ENCODE results near the gene PKD1. TPM values are rescaled to one million over a fixed set of nuclear protein-coding genes. Genes with fewer than 3 reads are reported as not detected.
"Not testable (repeated sequence)": the region's sequence is repeated elsewhere in the genome, so short reads cannot be mapped to it uniquely, and the experiment has no call there.

PKD1 gene
- total RNA-seq, 1 donor from 2014 or later = 169 TPM

DNA sequence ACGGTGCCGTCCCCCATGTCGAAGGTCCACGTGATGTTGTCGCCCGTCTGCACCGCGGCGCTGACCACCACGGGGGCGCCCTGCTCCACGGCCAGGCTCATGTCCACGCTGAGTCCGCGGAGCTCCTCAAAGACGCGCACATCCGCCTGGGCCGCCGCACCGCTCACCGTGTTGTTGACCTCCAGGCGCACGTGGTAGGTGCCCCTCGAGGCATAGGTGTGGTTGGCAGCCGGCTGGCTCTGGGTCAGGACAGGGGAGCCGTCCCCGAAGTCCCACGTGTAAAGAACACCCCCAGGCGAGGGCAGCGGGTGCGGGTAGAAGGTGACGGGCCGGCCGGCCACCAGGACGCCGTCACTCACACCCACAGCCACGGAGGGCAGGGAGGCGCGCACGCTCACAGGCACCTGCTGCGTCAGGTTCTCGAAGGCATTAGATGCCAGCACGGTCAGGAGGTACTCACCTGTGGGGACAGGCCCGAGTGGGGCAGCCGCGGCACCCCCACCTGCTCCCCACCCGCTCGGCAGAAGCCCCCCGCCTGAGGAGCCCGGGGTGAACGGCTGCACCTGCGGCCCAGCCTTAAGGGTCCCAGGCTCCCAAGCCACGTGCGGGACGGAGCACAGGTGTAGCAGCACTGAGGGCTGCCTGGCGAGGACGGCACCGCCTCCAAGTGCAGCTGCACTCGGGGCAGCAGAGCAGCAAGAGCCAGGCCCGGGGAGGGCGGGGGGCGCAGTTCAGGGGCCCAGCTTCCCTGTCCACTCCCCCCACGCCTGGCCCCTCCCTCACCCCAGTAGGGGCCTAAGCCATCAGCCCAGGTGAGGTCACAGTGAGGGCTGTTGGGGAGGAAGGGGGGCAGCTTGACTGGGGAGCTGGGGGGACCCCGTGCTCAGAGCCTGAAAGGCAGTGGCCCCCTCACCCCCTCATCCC, 24.0 kb downstream of the PKD1 start:
- H3K9me3 Mint-ChIP-seq (ENCODE audit: unreplicated experiment); H3K36me3 Mint-ChIP-seq (ENCODE audit: unreplicated experiment); H3K27ac Mint-ChIP-seq (ENCODE audit: unreplicated experiment); H3K27me3 Mint-ChIP-seq (ENCODE audit: unreplicated experiment); H3K4me1 Mint-ChIP-seq (ENCODE audit: unreplicated experiment); H3K4me3 Mint-ChIP-seq (ENCODE audit: unreplicated experiment); DNase-seq (ENCODE audit: extremely low spot score, unreplicated experiment): not testable (repeated sequence)

DNA sequence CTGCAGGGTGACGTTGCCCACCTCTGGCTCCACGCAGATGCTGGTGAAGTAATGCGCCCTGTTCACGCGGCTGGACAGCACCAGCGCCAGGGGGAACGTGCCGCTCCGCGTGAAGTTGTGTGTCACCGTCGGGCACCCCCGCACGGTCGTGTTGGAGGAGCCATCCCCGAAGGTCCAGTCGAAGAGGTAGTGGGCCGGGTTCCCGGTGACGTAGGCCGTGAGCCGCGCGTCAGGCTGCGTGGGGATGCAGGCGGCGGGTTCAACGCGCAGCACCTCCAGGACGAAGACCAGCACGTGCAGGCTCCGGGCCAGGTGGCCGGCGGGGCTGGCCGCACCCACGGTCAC, 24.7 kb downstream of the PKD1 start:
- H3K27ac Mint-ChIP-seq (ENCODE audit: unreplicated experiment); H3K9me3 Mint-ChIP-seq (ENCODE audit: unreplicated experiment); H3K27me3 Mint-ChIP-seq (ENCODE audit: unreplicated experiment); H3K4me3 Mint-ChIP-seq (ENCODE audit: unreplicated experiment); H3K36me3 Mint-ChIP-seq (ENCODE audit: unreplicated experiment); H3K4me1 Mint-ChIP-seq (ENCODE audit: unreplicated experiment); DNase-seq (ENCODE audit: extremely low spot score, unreplicated experiment): not testable (repeated sequence)

DNA sequence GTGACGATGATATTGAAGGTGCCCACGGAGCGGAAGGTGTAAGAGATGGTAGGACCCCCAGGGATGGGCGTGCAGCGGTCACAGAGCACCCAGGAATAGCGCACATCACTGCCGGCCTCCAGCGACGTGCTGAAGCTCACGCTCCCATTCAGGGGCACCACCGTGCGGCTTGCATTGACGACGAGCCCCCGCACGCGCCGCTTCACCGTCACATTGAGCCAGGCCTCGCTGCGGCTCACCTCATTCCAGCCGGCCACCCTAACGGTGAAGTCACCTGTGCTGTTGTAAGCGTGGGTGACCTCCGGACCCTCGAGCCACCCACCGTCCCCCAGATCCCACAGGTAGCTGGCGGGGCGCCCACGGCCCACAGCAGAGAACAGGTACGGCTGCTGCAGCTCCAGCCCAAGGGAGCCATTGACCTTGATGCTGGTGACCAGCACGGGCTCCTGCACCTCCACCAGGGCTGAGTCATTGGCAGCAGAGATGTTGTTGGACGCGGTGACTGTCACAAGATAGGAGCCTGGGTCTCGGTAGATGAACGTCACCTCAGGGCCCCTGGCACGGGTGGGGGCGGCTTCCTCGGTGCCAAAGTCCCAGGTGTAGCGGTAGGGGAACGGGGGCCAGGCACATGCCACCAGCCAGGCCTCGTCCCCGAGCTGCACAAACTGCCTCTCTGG, 25.2 kb downstream of the PKD1 start:
- DNase-seq (ENCODE audit: extremely low spot score, unreplicated experiment); H3K9me3 Mint-ChIP-seq (ENCODE audit: unreplicated experiment); H3K27ac Mint-ChIP-seq (ENCODE audit: unreplicated experiment); H3K36me3 Mint-ChIP-seq (ENCODE audit: unreplicated experiment); H3K27me3 Mint-ChIP-seq (ENCODE audit: unreplicated experiment); H3K4me3 Mint-ChIP-seq (ENCODE audit: unreplicated experiment); H3K4me1 Mint-ChIP-seq (ENCODE audit: unreplicated experiment): not testable (repeated sequence)

DNA sequence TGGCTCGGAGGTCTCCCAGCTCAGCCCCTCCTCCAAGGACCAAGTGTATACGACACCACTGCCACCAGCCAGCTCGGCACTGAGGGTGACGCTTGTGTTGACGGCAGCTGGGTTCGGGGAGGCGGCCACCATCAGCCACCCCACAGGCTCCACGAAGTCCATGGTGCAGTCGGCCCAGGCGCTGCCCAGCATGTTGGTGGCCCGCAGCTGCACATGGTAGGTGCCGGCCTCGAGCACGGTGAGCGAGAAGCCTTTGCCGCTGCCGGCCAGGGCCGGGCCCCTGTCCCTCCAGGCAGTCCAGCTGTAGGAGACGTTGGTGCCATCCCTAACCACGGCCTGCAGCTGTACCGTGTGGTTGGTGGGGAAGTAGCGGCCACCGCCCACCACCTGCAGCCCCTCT, 25.8 kb downstream of the PKD1 start:
- H3K9me3 Mint-ChIP-seq (ENCODE audit: unreplicated experiment); DNase-seq (ENCODE audit: extremely low spot score, unreplicated experiment); H3K27me3 Mint-ChIP-seq (ENCODE audit: unreplicated experiment); H3K4me1 Mint-ChIP-seq (ENCODE audit: unreplicated experiment); H3K36me3 Mint-ChIP-seq (ENCODE audit: unreplicated experiment); H3K27ac Mint-ChIP-seq (ENCODE audit: unreplicated experiment); H3K4me3 Mint-ChIP-seq (ENCODE audit: unreplicated experiment): not testable (repeated sequence)

DNA sequence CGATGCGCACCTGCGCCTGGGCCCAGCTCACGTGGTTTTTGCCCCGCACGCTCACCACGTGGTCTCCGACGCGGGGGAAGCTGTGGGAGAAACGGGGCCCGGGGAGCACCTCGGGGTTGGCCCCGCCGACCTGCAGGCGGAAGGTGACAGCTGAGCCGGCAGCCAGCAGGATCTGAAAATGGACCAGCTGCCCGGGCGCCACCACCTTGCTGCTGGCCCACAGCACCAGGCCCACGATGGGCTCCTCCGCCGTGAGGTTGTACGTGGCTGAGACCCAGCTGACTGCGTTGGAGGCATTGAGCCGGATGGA, 26.5 kb downstream of the PKD1 start:
- not testable (repeated sequence) for H3K27ac Mint-ChIP-seq (ENCODE audit: unreplicated experiment); H3K36me3 Mint-ChIP-seq (ENCODE audit: unreplicated experiment); H3K4me3 Mint-ChIP-seq (ENCODE audit: unreplicated experiment); H3K4me1 Mint-ChIP-seq (ENCODE audit: unreplicated experiment); H3K27me3 Mint-ChIP-seq (ENCODE audit: unreplicated experiment); H3K9me3 Mint-ChIP-seq (ENCODE audit: unreplicated experiment); DNase-seq (ENCODE audit: extremely low spot score, unreplicated experiment)

DNA sequence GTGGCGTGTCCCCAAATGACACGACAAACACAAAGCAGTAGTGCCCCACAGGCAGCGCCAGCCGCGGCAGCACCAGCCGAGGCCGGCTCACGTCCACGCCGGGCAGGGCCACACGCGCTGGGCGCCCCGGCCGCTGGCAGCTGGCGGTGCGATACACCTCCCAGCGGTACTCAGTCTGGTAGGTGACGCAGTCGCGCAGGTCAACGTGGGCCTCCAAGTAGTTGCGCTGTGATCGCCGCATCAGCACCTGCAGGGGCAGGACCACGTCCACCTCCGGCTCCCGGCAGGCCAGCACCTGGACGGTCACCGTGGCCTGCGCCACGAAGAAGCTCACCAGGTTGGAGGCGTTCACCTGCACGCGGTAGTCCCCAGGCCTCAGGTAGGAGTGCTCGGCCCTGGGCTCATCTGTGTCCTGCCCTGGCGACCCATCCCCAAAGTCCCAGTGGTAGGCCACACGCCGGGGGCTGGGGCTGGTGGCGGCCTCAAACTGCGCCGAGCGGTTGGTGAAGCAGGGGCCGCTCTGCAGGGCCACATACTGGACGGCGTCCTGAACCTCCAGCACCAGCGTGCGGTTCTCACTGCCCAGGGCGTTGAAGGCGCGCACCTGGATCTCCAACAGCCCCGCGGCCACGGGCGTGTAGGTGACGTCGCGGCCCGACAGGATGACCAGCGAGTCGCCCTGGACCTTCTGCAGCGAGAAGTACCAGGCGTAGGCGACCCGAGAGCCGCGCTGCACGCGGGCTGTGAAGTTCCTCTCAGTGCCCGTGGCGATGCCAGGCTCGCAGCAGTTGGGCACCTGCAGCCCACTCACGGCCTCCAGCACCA, 27.0 kb downstream of the PKD1 start:
- not testable (repeated sequence) for H3K27ac Mint-ChIP-seq (ENCODE audit: unreplicated experiment); DNase-seq (ENCODE audit: extremely low spot score, unreplicated experiment); H3K9me3 Mint-ChIP-seq (ENCODE audit: unreplicated experiment); H3K4me3 Mint-ChIP-seq (ENCODE audit: unreplicated experiment); H3K27me3 Mint-ChIP-seq (ENCODE audit: unreplicated experiment); H3K36me3 Mint-ChIP-seq (ENCODE audit: unreplicated experiment); H3K4me1 Mint-ChIP-seq (ENCODE audit: unreplicated experiment)

DNA sequence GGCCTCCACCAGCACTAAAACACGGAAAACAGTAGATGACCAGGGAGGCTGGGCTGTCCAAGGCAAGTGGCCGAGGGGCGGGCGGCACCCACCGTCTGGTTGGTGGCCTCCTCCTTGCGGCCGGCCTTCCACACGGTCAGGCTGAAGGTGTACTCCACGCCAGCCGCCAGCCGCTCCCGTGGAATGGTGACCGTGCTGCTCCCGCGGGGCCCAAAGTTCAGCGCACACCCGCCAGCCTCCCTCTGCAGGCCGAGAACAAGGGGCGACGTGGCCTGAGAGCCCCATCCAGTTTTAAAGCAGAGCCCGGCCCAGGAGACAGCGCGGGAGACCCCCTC, 27.9 kb downstream of the PKD1 start:
- not testable (repeated sequence) for H3K9me3 Mint-ChIP-seq (ENCODE audit: unreplicated experiment); H3K27ac Mint-ChIP-seq (ENCODE audit: unreplicated experiment); DNase-seq (ENCODE audit: extremely low spot score, unreplicated experiment); H3K27me3 Mint-ChIP-seq (ENCODE audit: unreplicated experiment); H3K4me1 Mint-ChIP-seq (ENCODE audit: unreplicated experiment); H3K4me3 Mint-ChIP-seq (ENCODE audit: unreplicated experiment); H3K36me3 Mint-ChIP-seq (ENCODE audit: unreplicated experiment)

DNA sequence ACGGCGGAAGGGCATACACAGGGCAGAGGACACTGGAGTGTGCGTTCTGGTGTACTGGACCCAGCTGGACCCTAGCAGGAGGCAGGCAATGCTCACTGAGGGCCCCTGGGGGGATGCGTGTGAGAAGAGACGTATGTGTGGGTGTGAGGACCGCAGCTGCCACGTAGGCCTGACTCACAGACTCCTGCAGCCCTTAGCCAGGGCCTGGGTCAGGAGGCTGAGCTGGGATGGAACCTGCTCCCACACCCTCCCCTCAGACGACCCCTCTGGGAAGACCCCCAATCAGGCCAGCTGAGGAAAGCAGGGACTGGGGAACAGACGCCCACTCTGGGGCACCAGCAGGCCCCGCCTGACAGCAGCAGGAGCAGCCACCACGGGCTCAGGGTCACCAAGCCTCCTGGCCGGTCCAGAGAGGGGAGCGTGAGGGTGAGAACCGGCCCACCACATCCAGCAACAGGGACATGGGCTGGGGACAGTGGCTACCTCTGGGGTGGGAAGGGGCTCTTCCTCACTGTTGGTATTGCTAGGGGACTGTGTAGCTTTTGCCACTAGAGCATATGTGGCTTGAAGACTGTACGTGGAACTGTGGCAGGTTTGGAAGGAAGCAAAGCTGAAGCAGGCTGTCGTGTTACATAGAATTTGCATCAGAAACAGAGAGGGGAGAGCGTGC, 28.4 kb downstream of the PKD1 start:
- not testable (repeated sequence) for DNase-seq (ENCODE audit: extremely low spot score, unreplicated experiment); H3K36me3 Mint-ChIP-seq (ENCODE audit: unreplicated experiment); H3K27me3 Mint-ChIP-seq (ENCODE audit: unreplicated experiment); H3K9me3 Mint-ChIP-seq (ENCODE audit: unreplicated experiment); H3K4me3 Mint-ChIP-seq (ENCODE audit: unreplicated experiment); H3K4me1 Mint-ChIP-seq (ENCODE audit: unreplicated experiment); H3K27ac Mint-ChIP-seq (ENCODE audit: unreplicated experiment)

DNA sequence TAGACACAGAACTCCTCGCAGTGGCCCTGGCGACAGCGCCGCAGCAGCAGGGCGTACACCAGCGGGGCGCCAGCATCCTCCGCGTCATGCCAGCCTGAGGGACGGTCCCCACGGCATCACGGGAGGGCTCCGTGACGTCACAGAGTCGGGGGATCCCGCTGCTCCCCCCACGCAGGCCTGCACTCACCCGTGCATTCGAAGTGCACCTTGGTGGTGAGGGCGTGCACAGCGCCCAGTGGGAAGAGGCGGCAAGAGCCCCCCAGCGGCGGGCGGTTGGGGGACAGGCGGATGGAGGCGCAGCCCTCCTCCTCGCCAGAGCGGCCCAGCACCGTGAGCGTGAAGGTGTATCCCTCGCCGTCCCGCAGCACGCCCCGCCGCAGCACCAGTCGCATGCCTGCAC, 29.5 kb downstream of the PKD1 start:
- DNase-seq (ENCODE audit: extremely low spot score, unreplicated experiment); H3K4me1 Mint-ChIP-seq (ENCODE audit: unreplicated experiment); H3K27me3 Mint-ChIP-seq (ENCODE audit: unreplicated experiment); H3K9me3 Mint-ChIP-seq (ENCODE audit: unreplicated experiment); H3K27ac Mint-ChIP-seq (ENCODE audit: unreplicated experiment); H3K36me3 Mint-ChIP-seq (ENCODE audit: unreplicated experiment); H3K4me3 Mint-ChIP-seq (ENCODE audit: unreplicated experiment): not testable (repeated sequence)

DNA sequence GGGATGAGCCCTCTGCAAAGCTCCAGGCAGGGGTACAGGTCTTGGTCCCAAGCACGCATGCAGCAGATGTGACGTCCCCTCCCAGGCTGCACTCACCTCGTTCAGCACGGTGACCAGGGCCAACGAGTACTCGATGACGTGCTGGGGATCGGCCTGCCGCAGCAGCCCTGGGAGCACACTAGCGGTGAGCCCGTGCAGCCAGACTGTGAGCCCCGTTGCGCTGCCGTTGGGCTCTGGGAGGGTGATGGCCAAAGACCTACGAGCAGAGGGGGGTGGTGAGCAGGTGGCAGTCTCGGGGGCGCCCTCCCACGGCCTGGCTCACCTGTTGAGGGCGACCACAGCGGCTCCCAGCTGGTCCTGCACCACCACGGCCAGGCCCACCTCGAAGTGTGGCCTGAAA, 29.9 kb downstream of the PKD1 start:
- H3K27me3 Mint-ChIP-seq (ENCODE audit: unreplicated experiment); DNase-seq (ENCODE audit: extremely low spot score, unreplicated experiment); H3K27ac Mint-ChIP-seq (ENCODE audit: unreplicated experiment); H3K9me3 Mint-ChIP-seq (ENCODE audit: unreplicated experiment); H3K36me3 Mint-ChIP-seq (ENCODE audit: unreplicated experiment); H3K4me1 Mint-ChIP-seq (ENCODE audit: unreplicated experiment); H3K4me3 Mint-ChIP-seq (ENCODE audit: unreplicated experiment): not testable (repeated sequence)

DNA sequence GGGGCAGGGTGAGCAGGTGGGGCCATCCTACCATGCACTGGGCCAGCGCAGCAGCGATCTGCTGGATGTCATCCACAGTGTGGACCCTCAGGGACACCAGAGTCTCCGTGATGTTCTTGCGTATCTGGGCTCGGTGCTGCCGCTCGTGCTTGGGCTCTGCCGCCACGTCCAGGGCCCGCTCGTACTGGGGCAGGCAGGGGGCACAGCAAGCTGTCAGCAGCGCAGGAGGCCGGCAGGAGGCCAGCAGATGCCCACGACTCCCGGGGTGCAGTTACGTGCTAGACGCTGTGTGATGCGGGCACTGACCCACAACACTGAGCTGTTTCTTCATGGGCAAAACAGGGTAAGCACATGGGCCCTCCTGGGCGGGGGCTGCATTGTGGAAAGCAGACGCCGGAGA, 30.4 kb downstream of the PKD1 start:
- H3K9me3 Mint-ChIP-seq (ENCODE audit: unreplicated experiment); H3K27me3 Mint-ChIP-seq (ENCODE audit: unreplicated experiment); DNase-seq (ENCODE audit: extremely low spot score, unreplicated experiment); H3K4me1 Mint-ChIP-seq (ENCODE audit: unreplicated experiment); H3K36me3 Mint-ChIP-seq (ENCODE audit: unreplicated experiment); H3K27ac Mint-ChIP-seq (ENCODE audit: unreplicated experiment); H3K4me3 Mint-ChIP-seq (ENCODE audit: unreplicated experiment): not testable (repeated sequence)

DNA sequence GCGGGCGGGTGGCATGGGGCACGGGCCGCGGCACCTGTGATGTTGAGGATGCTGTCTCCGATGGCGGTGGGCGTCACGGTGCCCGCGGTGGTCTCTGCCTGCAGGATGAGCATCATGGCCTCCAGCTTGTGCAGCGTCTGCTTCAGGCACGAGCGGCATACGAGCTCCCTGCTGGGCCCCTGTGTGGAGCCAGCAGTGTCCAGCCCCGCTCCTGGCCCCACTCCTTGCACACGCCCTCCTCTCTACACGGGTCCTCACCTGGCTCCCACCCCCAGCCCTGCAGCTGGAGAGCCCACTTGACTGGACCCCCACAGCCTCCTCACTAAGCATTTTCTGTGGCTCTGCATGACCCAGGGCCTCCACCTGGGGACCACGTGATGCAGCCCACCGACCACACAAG, 31.2 kb downstream of the PKD1 start:
- not testable (repeated sequence) for H3K27ac Mint-ChIP-seq (ENCODE audit: unreplicated experiment); H3K27me3 Mint-ChIP-seq (ENCODE audit: unreplicated experiment); H3K4me3 Mint-ChIP-seq (ENCODE audit: unreplicated experiment); DNase-seq (ENCODE audit: extremely low spot score, unreplicated experiment); H3K9me3 Mint-ChIP-seq (ENCODE audit: unreplicated experiment); H3K36me3 Mint-ChIP-seq (ENCODE audit: unreplicated experiment); H3K4me1 Mint-ChIP-seq (ENCODE audit: unreplicated experiment)
